ENCODE data around the gene SLC39A1.
A peak's percentile ranks its signal among the peaks of the same experiment; 100 is the strongest.
"Not testable (repeated sequence)": the region's sequence is repeated elsewhere in the genome, so short reads cannot be mapped to it uniquely, and the experiment has no call there.

The SLC39A1 gene

GRCh38 chr1:153932156-153933131, 30.9 kb downstream of the SLC39A1 start:
- DNase-seq (ENCODE audit: low read depth in 1 of 2, low spot score in 1 of 2), result no peak

GRCh38 chr1:153929981-153930948, 33.1 kb downstream of the SLC39A1 start:
- DNase-seq (ENCODE audit: low read depth in 1 of 2, low spot score in 1 of 2), result no peak

GRCh38 chr1:153929426-153929825, 33.9 kb downstream of the SLC39A1 start:
- DNase-seq (ENCODE audit: low read depth in 1 of 2, low spot score in 1 of 2), result no peak

GRCh38 chr1:153928791-153929341, 34.5 kb downstream of the SLC39A1 start:
- no peak for DNase-seq (ENCODE audit: low read depth in 1 of 2, low spot score in 1 of 2)

GRCh38 chr1:153928245-153928644, 35.1 kb downstream of the SLC39A1 start:
- DNase-seq (ENCODE audit: low read depth in 1 of 2, low spot score in 1 of 2), result no peak

- DNase-seq (ENCODE audit: low read depth in 1 of 2, low spot score in 1 of 2), result no peak
Measured at GRCh38 chr1:153926405-153926804, 36.9 kb downstream of the SLC39A1 start.

GRCh38 chr1:153922972-153923925, 40.1 kb downstream of the SLC39A1 start, which contains the start of gene GATAD2B:
Gene GATAD2B, minus strand, starts transcription at chr1:153922972. Its CDS starts 94,625 bp downstream, at chr1:153828347.
- peak; percentile 89 to 98 for DNase-seq (ENCODE audit: low read depth in 1 of 2, low spot score in 1 of 2)

GRCh38 chr1:153922076-153922971, 41.0 kb downstream of the SLC39A1 start:
- peak in 1 of 2 donors; percentile 54 for DNase-seq (ENCODE audit: low read depth in 1 of 2, low spot score in 1 of 2)

- DNase-seq (ENCODE audit: low read depth in 1 of 2, low spot score in 1 of 2), result no peak
Measured at GRCh38 chr1:153921803-153922075, 41.6 kb downstream of the SLC39A1 start.

- no peak for DNase-seq (ENCODE audit: low read depth in 1 of 2, low spot score in 1 of 2)
Measured at GRCh38 chr1:153921080-153921802, 42.1 kb downstream of the SLC39A1 start.

GRCh38 chr1:153919876-153920852, 43.2 kb downstream of the SLC39A1 start:
- DNase-seq (ENCODE audit: low read depth in 1 of 2, low spot score in 1 of 2), result no peak

- DNase-seq (ENCODE audit: low read depth in 1 of 2, low spot score in 1 of 2), result no peak
Measured at GRCh38 chr1:153916297-153916696, 47.0 kb downstream of the SLC39A1 start.

- no peak for DNase-seq (ENCODE audit: low read depth in 1 of 2, low spot score in 1 of 2)
Measured at GRCh38 chr1:153912349-153912748, 51.0 kb downstream of the SLC39A1 start.

GRCh38 chr1:153910560-153910959, 52.8 kb downstream of the SLC39A1 start:
- not testable (repeated sequence) for DNase-seq (ENCODE audit: low read depth in 1 of 2, low spot score in 1 of 2)

Measured in stimulated activated CD4-positive, alpha-beta T cell treated with anti-CD3 and anti-CD28 coated beads, Interleukin-15, amount 100 ng/mL, for 1 hour (primary cell).